ENCODE measurements around the gene LSM2. TPM values are rescaled to one million over a fixed set of nuclear protein-coding genes. Genes with fewer than 3 reads are reported as not detected.

Gene LSM2
- polyA plus RNA-seq, 1 experiment: 43.5 TPM

- no peak for TF ChIP-seq CTCF (IDR thresholded peaks at IDR 0.05; ENCODE audit: insufficient read depth, low read depth, low read length)
- DNase-seq (ENCODE audit: low read depth): no peak
- CTCF ChIA-PET: interaction anchor here (0.6 to 3.3 kb wide), 16 partner anchors 20 to 1311 kb away, joined by 3 to 35 read pairs (median 9); partner anchors contain the start of genes ABHD16A, CLIC1, DDAH2 and HSPA1A
- H3K36me3 ChIP-seq (ENCODE audit: control insufficient read depth, insufficient read depth, low read length): no peaks in the 10 kb centered on the region
- POLR2A ChIA-PET: no interaction called here
- H3K27me3 ChIP-seq (ENCODE audit: control insufficient read depth, insufficient read depth, low read length): no peaks in the 10 kb centered on the region
- H3K4me3 ChIP-seq (ENCODE audit: low read depth, low read length): no peak overlapping the region
These were observed 35.9 kb downstream of the LSM2 start for GRCh38 chr6:31770860-31771259.

DNA sequence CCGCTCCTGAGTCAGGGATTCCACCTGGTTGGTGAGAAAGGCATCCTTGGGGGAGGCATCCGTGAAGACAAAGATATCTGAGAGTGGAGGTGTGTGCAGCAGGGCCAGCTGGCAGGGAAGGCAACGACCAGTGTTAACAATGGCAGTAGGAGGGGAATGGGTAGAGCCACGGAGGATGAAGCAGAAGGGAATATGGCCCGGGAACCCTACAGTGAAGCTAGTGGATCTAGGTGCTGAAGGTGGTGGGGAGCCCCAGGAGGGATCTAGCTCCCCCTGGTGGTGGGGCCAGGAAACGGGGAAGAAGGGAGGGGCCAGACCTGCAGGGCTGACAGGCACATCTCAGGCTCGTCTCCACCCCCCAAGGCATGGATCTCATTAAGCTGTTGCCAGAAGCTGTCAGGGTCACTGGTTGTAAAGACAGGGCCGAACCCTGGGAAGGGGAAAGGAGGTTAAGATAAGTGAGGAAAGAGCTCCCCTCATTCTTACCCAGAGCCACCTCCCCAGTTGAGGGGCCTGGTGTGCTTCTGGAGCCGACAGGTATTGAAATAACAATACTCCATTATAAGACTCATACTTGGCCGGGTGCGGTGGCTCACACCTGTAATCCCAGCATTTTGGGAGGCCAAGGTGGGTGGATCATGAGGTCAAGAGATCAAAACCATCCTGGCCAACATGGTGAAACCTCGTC, 36.9 kb downstream of the LSM2 start:
- no peak for DNase-seq (ENCODE audit: low read depth)
- peak; percentile 91 for TF ChIP-seq CTCF (IDR thresholded peaks at IDR 0.05; ENCODE audit: insufficient read depth, low read depth, low read length)
- no peaks in the 10 kb centered on the region for H3K36me3 ChIP-seq (ENCODE audit: control insufficient read depth, insufficient read depth, low read length)
- POLR2A ChIA-PET: interaction anchor here (0.6 to 0.7 kb wide), 2 partner anchors 33 to 64 kb away, joined by 3 read pairs; no protein-coding TSS in a partner anchor
- no peak overlapping the region for H3K4me3 ChIP-seq (ENCODE audit: low read depth, low read length)
- H3K27me3 ChIP-seq (ENCODE audit: control insufficient read depth, insufficient read depth, low read length): no peaks in the 10 kb centered on the region
- CTCF ChIA-PET: interaction anchor here (0.5 to 3.3 kb wide), 28 partner anchors 10 to 109 kb away, joined by 3 to 35 read pairs (median 6); partner anchors contain the start of genes C6orf47, CLIC1, DDAH2 and HSPA1A

GRCh38 chr6:31768363-31769257, 38.2 kb downstream of the LSM2 start:
- POLR2A ChIA-PET: no interaction called here
- no peak for DNase-seq (ENCODE audit: low read depth)
- H3K4me3 ChIP-seq (ENCODE audit: low read depth, low read length): no peak overlapping the region
- H3K27me3 ChIP-seq (ENCODE audit: control insufficient read depth, insufficient read depth, low read length): no peaks in the 10 kb centered on the region
- H3K36me3 ChIP-seq (ENCODE audit: control insufficient read depth, insufficient read depth, low read length): no peaks in the 10 kb centered on the region
- CTCF ChIA-PET: interaction anchor here (1.1 to 3.3 kb wide), 11 partner anchors 10 to 57 kb away, joined by 4 to 35 read pairs (median 12); partner anchors contain the start of genes CLIC1, DDAH2, MPIG6B and MSH5
- TF ChIP-seq CTCF (IDR thresholded peaks at IDR 0.05; ENCODE audit: insufficient read depth, low read depth, low read length): no peak

DNA sequence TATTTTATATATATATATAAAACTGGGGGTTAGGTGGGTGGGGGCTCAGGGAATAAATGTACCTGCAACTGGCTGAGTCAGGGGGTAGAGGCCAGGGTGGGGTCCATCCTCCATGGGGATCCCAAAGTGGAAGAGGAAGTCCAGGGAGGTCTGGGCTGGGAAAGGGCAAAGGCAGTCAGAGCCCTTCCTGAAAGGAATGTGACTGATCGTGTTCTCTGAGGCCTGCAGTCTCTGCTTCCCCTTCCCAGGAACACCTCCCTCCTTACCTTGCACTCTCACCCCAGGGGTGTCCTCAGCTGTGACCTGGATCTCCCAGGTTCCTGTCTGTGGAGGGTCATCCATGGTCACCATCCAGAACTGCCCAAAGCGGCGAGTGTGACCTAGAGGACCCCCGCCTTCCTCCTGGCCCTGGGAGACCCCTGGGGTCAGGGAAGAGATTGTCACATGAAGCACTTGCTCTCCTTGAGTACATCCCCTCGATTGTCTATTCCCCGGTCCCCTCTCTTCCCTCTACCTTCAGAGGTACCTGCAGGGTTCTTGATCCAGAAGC, 39.6 kb downstream of the LSM2 start:
- no peak for TF ChIP-seq CTCF (IDR thresholded peaks at IDR 0.05; ENCODE audit: insufficient read depth, low read depth, low read length)
- Histone ChIP-seq H3K4me3 (ENCODE audit: low read depth, low read length) (no peak overlapping the region), H3K27me3 (ENCODE audit: control insufficient read depth, insufficient read depth, low read length) (no peaks in the 10 kb centered on the region), H3K36me3 (ENCODE audit: control insufficient read depth, insufficient read depth, low read length) (no peaks in the 10 kb centered on the region)
- DNase-seq (ENCODE audit: low read depth): no peak
- POLR2A ChIA-PET: no interaction called here
- CTCF ChIA-PET: no interaction called here

Measured in BJ (cell line).